Measurements from ENCODE around the gene RALB. TPM values are rescaled to one million over a fixed set of nuclear protein-coding genes. Genes with fewer than 3 reads are reported as not detected.

RALB gene
- total RNA-seq, 2 experiments from 2014 or later: 34.0 to 34.3 TPM

- Mint-ChIP-seq H3K36me3 (ENCODE audit: low read depth) (peaks cover 2% of the 10 kb centered on the region), H3K9me3 (ENCODE audit: low read depth) (no peaks in the 10 kb centered on the region), H3K4me1 (peaks cover 22% of the 10 kb centered on the region), H3K27me3 (no peaks in the 10 kb centered on the region), H3K4me3 (no peak overlapping the region), H3K27ac (no peak overlapping the region)
- intact Hi-C loops (cut with DNase I, micrococcal nuclease): no loop called here
- ChIA-PET POLR2A (no interaction called here), CTCF (no interaction called here)
- no peak for ATAC-seq
- DNase-seq: no peak
Measured at GRCh38 chr2:120235681-120236080, 17.0 kb upstream of the RALB start.

DNA sequence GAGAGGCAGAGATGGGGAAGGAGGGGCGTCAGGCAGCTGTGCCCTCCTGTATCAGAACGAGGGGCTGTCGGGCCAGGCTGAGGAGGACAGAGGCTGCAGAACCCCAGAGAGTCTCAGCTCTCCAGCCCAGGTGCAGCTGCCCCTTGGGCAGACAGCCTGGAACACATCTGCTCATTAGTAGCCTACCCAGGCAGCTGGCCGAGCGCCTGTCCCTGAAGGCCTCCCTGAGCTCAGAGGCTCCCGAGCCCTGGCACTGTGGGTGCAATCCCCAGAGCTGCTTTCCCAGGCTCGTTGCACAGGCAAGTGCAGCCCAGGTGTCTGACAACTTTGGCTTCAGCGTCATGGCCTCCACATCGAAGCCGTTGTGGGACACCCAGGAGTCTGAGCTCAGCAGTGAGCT lies 16.3 kb upstream of the RALB start:
- DNase-seq: no peak
- Mint-ChIP-seq H3K27ac (no peak overlapping the region), H3K27me3 (no peaks in the 10 kb centered on the region), H3K4me3 (no peak overlapping the region), H3K9me3 (ENCODE audit: low read depth) (no peaks in the 10 kb centered on the region), H3K4me1 (peaks cover 16% of the 10 kb centered on the region), H3K36me3 (ENCODE audit: low read depth) (no peaks in the 10 kb centered on the region)
- ChIA-PET POLR2A (interaction anchor here (1.1 kb wide), 1 partner anchor 16 kb away, joined by 3 read pairs; no protein-coding TSS in a partner anchor), CTCF (no interaction called here)
- ATAC-seq: no peak
- intact Hi-C loops (cut with DNase I, micrococcal nuclease): no loop called here

GRCh38 chr2:120236791-120237190 lies 15.9 kb upstream of the RALB start:
- H3K4me3 Mint-ChIP-seq: no peak overlapping the region
- no peaks in the 10 kb centered on the region for H3K36me3 Mint-ChIP-seq (ENCODE audit: low read depth)
- ATAC-seq (no peak), DNase-seq (no peak)
- intact Hi-C loops (cut with DNase I, micrococcal nuclease): no loop called here
- ChIA-PET POLR2A (interaction anchor here (1.1 kb wide), 1 partner anchor 16 kb away, joined by 3 read pairs; no protein-coding TSS in a partner anchor), CTCF (no interaction called here)
- no peak overlapping the region for H3K27ac Mint-ChIP-seq
- peaks cover 14% of the 10 kb centered on the region for H3K4me1 Mint-ChIP-seq
- no peaks in the 10 kb centered on the region for H3K27me3 Mint-ChIP-seq
- no peaks in the 10 kb centered on the region for H3K9me3 Mint-ChIP-seq (ENCODE audit: low read depth)

GRCh38 chr2:120237491-120237902 lies 15.2 kb upstream of the RALB start:
- ChIA-PET POLR2A (no interaction called here), CTCF (no interaction called here)
- Mint-ChIP-seq H3K36me3 (ENCODE audit: low read depth) (no peaks in the 10 kb centered on the region), H3K4me3 (no peak overlapping the region), H3K9me3 (ENCODE audit: low read depth) (no peaks in the 10 kb centered on the region), H3K27ac (no peak overlapping the region), H3K4me1 (peaks cover 11% of the 10 kb centered on the region), H3K27me3 (no peaks in the 10 kb centered on the region)
- intact Hi-C loops (cut with DNase I, micrococcal nuclease): no loop called here
- DNase-seq: no peak
- ATAC-seq: no peak

- Mint-ChIP-seq H3K27me3 (no peaks in the 10 kb centered on the region), H3K4me3 (no peak overlapping the region), H3K4me1 (no peaks in the 10 kb centered on the region), H3K36me3 (ENCODE audit: low read depth) (no peaks in the 10 kb centered on the region), H3K27ac (no peak overlapping the region), H3K9me3 (ENCODE audit: low read depth) (peaks cover 3% of the 10 kb centered on the region)
- CTCF ChIA-PET: interaction anchor here (1.4 kb wide), 1 partner anchor 74 kb away, joined by 5 read pairs; no protein-coding TSS in a partner anchor
- intact Hi-C loops (cut with DNase I, micrococcal nuclease): no loop called here
- DNase-seq (no peak), ATAC-seq (no peak)
- POLR2A ChIA-PET: no interaction called here
Measured at GRCh38 chr2:120238728-120239487, 13.7 kb upstream of the RALB start.

- ChIA-PET POLR2A (no interaction called here), CTCF (interaction anchor here (0.5 to 1.7 kb wide), 5 partner anchors 11 to 486 kb away, joined by 3 to 5 read pairs (median 3); partner anchors contain the start of gene RALB)
- no peak overlapping the region for H3K27ac Mint-ChIP-seq
- H3K27me3 Mint-ChIP-seq: no peaks in the 10 kb centered on the region
- peak; percentile 33 for DNase-seq
- peaks cover 4% of the 10 kb centered on the region for H3K9me3 Mint-ChIP-seq (ENCODE audit: low read depth)
- ATAC-seq: peak; percentile 55
- no peak overlapping the region for H3K4me3 Mint-ChIP-seq
- H3K4me1 Mint-ChIP-seq: no peaks in the 10 kb centered on the region
- H3K36me3 Mint-ChIP-seq (ENCODE audit: low read depth): no peaks in the 10 kb centered on the region
- intact Hi-C loops (cut with DNase I, micrococcal nuclease): no loop called here
Measured at GRCh38 chr2:120239488-120240287, 13.0 kb upstream of the RALB start.

DNA sequence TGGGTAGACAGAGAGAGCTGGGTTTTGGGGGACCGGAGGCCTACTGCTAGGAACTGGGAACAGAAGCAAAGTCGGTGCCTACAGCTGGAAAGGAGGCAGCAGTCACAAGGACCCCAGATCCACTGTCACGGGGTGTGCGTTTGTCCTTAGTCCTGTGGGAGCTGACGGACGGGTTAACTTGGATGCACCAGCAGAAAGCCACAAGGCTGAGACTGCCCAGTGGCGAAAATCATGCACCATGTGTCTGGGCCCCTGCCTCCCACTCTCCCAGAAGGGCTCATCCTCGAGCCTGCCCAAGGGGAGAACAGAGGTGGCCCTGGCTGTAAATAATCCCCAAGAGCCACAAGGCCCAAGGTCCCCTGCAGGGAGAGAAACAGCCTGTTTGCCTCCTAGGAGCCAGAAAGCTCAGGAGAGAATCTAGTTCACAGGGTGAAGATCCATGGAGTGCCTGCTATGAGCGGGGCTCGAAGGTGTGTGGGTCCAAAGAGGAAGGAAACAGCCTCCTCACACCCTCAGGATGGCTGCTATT lies 11.7 kb upstream of the RALB start:
- no peak overlapping the region for H3K27ac Mint-ChIP-seq
- no peak overlapping the region for H3K4me3 Mint-ChIP-seq
- ChIA-PET POLR2A (no interaction called here), CTCF (interaction anchor here (1.0 to 1.7 kb wide), 3 partner anchors 9 to 12 kb away, joined by 3 to 4 read pairs (median 3); partner anchors contain the start of gene RALB)
- peaks cover 4% of the 10 kb centered on the region for H3K9me3 Mint-ChIP-seq (ENCODE audit: low read depth)
- H3K27me3 Mint-ChIP-seq: no peaks in the 10 kb centered on the region
- H3K4me1 Mint-ChIP-seq: no peaks in the 10 kb centered on the region
- no peaks in the 10 kb centered on the region for H3K36me3 Mint-ChIP-seq (ENCODE audit: low read depth)
- no peak for ATAC-seq
- DNase-seq: no peak
- intact Hi-C loops (cut with DNase I, micrococcal nuclease): no loop called here

DNA sequence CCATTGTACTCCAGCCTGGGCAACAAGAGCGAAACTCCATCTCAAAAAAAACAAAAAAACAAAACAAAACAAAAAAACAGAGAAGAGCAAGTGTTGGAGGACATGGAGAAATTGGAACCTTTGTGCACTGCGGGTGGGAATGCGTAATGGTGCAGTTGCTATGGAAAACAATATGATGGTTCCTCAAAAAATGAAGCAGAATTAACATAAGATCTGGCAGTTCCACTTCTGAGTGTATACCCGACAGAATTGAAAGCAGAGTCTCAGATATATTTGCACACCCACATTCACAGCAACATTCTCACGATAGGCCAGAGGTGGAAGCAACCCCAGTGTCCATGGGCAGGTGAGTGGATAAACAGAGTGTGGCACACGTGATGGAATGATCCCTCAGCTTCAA lies 11.0 kb upstream of the RALB start:
- no peaks in the 10 kb centered on the region for H3K36me3 Mint-ChIP-seq (ENCODE audit: low read depth)
- no peak overlapping the region for H3K27ac Mint-ChIP-seq
- DNase-seq (no peak), ATAC-seq (no peak)
- H3K4me3 Mint-ChIP-seq: no peak overlapping the region
- peaks cover 4% of the 10 kb centered on the region for H3K9me3 Mint-ChIP-seq (ENCODE audit: low read depth)
- POLR2A ChIA-PET: no interaction called here
- H3K27me3 Mint-ChIP-seq: no peaks in the 10 kb centered on the region
- intact Hi-C loops (cut with DNase I, micrococcal nuclease): no loop called here
- H3K4me1 Mint-ChIP-seq: no peaks in the 10 kb centered on the region
- CTCF ChIA-PET: interaction anchor here (1.0 kb wide), 2 partner anchors 8 to 71 kb away, joined by 3 read pairs; no protein-coding TSS in a partner anchor

DNA sequence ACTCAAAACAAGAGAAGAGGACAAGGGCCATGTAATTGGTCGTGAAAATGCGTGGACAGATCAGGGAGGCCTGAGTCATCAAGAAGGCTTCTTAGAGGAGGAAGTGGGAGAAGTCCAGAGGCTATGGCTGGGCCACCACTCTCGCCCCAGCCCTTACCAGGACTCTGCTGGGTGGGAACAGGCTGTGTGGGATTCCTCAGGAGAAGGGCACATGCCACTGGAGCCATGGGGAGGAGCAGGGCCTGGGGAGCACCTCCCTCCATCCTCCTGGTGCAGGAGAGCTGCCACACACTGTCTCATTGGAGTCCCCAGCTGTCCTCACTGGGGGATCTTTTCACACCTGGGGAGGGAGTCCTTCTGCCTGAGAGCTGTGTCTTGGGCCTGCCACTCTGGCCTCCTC lies 9.4 kb upstream of the RALB start:
- ATAC-seq (no peak), DNase-seq (no peak)
- Mint-ChIP-seq H3K36me3 (ENCODE audit: low read depth) (no peaks in the 10 kb centered on the region), H3K9me3 (ENCODE audit: low read depth) (peaks cover 4% of the 10 kb centered on the region), H3K27ac (no peak overlapping the region), H3K27me3 (peaks cover 2% of the 10 kb centered on the region), H3K4me1 (no peaks in the 10 kb centered on the region), H3K4me3 (no peak overlapping the region)
- intact Hi-C loops (cut with DNase I, micrococcal nuclease): no loop called here
- CTCF ChIA-PET: no interaction called here
- POLR2A ChIA-PET: no interaction called here

DNA sequence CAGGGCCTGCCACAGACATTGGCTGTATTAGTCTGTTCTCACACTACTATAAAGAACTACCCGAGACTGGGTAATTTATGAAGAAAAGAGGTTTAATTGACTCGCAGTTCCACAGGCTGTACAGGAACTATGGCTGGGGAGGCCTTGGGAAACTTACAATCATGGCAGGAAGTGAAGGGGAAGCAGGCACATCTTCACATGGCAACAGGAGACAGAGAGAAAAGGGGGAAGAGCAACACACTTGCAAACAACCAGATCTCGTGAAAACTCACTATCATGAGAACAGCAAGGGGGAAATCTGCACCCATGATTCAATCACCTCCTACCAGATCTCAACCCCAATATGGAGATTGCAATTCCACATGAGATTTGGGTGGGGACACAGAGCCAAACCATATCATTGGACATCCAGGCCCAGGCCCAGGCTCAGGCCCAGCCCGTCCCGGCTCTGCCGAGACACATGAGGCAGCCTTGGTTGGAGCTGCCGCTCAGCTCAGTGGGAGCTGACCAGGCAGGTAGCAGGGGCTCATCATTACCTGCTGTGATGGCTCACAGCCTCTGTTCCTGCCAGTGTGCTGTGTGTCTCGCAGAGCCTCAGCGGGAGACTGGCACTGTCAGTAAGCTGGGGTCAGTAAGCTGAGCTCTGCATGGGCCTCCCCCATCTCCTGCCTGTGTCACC lies 8.6 kb upstream of the RALB start:
- no peak overlapping the region for H3K27ac Mint-ChIP-seq
- no peaks in the 10 kb centered on the region for H3K4me1 Mint-ChIP-seq
- peaks cover 4% of the 10 kb centered on the region for H3K9me3 Mint-ChIP-seq (ENCODE audit: low read depth)
- DNase-seq (no peak), ATAC-seq (no peak)
- CTCF ChIA-PET: interaction anchor here (0.6 kb wide), 1 partner anchor 1112 kb away, joined by 4 read pairs; no protein-coding TSS in a partner anchor
- intact Hi-C loops (cut with DNase I, micrococcal nuclease): no loop called here
- no peak overlapping the region for H3K4me3 Mint-ChIP-seq
- POLR2A ChIA-PET: no interaction called here
- H3K27me3 Mint-ChIP-seq: peaks cover 6% of the 10 kb centered on the region
- no peaks in the 10 kb centered on the region for H3K36me3 Mint-ChIP-seq (ENCODE audit: low read depth)
